ENCODE measurements around the gene SLC23A2.
A peak's percentile ranks its signal among the peaks of the same experiment; 100 is the strongest.

Gene SLC23A2

DNA sequence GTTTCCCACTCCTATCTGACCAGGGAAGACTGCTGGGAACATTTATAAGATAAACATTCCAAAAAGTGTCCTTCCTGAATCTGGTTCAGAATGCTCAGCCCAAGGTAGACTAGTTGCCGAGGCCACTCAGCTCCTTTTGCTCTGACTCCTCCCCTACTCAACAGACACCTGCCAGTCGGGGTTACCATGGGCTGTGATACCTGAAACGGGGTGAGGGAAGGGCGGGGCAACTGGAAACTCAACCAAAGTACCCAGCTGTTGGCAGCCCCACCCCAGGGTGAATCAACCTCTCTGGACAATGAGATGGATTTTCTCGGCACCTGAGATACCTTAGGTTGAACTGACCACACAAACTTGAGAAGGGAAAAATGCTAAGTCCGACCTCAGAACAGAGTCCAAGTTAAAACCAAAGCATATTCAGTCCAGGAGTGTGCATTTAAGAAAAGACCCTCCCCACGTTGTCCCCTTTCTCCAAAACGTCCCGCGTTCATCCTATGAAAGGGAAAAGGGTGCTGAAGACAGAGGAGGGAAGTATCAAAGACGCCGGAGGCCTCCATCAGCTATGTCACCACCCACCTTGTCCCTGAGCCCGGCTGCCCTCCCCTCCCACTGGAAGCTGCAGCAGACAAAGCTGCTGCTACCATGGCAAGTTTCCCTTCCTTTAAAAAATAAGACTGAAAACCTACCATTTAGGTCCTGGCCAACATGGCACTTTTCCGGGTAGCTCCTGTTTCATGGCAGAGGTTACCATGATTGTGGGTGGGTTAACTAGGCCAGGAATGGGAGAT lies 100.1 kb downstream of the SLC23A2 start:
- TF ChIP-seq, protein P1, sequence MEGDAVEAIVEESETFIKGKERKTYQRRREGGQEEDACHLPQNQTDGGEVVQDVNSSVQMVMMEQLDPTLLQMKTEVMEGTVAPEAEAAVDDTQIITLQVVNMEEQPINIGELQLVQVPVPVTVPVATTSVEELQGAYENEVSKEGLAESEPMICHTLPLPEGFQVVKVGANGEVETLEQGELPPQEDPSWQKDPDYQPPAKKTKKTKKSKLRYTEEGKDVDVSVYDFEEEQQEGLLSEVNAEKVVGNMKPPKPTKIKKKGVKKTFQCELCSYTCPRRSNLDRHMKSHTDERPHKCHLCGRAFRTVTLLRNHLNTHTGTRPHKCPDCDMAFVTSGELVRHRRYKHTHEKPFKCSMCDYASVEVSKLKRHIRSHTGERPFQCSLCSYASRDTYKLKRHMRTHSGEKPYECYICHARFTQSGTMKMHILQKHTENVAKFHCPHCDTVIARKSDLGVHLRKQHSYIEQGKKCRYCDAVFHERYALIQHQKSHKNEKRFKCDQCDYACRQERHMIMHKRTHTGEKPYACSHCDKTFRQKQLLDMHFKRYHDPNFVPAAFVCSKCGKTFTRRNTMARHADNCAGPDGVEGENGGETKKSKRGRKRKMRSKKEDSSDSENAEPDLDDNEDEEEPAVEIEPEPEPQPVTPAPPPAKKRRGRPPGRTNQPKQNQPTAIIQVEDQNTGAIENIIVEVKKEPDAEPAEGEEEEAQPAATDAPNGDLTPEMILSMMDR (IDR thresholded peaks at IDR 0.05; ENCODE audit: borderline replicate concordance, insufficient read depth, low read depth, low read length): no peak
- H3K4me3 ChIP-seq (ENCODE audit: low read depth, low read length): no peak overlapping the region

DNA sequence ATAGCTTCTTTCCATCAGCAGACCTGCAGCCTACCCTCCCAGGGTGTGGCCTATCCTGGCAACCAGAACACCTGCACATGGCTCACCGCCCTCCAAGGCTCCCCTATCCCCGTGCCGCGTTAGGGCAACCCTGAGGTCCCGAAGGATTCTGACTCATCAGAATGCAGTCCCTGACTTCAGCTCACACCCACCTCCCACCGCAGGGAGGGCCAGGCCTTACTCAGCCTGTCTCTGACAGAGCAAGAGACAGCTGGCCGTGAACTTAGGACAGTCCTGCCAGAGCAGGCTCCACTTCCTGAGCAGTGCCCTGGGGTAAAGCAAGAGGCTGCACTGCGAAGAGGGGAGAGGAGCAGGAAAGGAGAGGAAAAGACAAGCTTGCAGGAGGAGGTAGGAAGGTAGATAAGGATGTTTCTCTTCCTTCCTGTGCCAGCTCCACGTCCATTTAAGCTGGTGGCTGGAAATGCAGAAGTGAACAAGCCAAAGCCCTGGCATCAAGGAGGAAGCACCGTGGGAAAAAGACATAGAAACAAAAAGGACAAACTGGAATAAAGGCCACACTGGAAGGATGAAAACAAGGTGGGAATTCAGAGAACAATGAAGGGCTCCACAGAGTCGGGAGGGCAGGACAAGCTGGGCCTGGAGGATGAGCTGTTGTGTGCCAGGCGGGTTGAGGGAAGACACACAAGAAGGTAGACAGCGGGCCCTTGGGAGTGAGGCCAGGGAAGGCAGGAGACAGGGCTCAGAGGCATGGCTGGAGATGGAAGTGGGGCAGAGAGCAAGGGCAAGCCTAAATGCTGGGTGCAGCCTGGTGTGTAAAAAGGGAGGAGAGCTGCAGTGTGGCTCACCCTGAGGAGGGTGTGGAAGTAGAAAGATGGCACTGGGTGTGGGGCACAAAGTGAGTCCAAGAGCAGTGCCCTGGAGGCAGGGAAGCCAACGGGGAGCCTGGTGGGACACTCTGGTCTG lies 102.7 kb downstream of the SLC23A2 start:
- no peak overlapping the region for H3K4me3 ChIP-seq (ENCODE audit: low read depth, low read length)
- TF ChIP-seq, protein P1 (IDR thresholded peaks at IDR 0.05; ENCODE audit: borderline replicate concordance, insufficient read depth, low read depth, low read length): no peak

DNA sequence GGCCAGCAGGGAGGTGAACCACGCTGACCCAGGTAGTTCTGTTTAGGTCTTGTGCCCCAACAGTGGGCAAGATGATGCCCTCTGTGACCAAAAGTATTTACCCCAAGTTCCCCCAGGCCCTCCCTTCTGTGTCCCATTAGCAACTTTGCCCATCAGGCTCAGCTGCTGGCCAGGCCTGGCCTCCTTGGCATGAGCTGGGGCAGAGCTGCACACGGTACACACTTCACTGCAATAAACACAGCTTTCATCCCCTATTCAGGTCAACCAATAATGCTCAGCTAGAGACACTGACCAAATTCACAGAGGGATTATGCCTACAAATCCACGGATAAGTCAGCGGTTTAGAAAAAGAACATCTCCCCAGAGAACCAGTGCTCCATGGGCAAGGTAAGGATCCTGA lies 103.7 kb downstream of the SLC23A2 start:
- TF ChIP-seq, protein P1 (IDR thresholded peaks at IDR 0.05; ENCODE audit: borderline replicate concordance, insufficient read depth, low read depth, low read length): no peak

DNA sequence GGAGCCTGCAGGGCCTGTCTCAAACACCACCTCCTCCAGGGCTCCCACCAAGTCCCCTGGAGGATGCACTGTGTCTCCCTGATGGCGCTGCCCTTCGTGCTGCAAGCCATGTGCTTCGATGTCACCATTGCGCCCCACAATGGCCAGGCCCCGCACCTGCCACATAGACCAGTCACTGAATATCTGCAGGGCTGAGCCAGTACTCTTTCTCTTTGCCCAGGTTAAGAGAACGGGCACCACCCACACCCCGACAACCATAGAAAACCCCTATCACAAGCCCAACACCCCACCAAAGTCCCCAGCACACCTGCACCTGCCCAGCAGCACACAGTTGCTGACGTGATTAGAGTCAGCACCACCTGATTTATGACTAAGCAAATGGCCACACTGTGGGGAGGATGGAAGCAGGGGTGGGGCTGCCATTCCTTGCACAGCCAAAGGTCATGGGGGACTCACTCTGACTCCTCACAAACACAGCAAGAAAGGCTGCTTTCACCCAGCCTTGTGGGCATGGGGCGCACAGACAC lies 104.3 kb downstream of the SLC23A2 start:
- no peak overlapping the region for H3K4me3 ChIP-seq (ENCODE audit: low read depth, low read length)
- TF ChIP-seq, protein P1 (IDR thresholded peaks at IDR 0.05; ENCODE audit: borderline replicate concordance, insufficient read depth, low read depth, low read length): peak; percentile 44; the same call in 1 of the 2 replicates

More for the DNA sequence above, 103.7 kb downstream of the SLC23A2 start:
- no peak overlapping the region for H3K4me3 ChIP-seq (ENCODE audit: low read depth, low read length)

DNA sequence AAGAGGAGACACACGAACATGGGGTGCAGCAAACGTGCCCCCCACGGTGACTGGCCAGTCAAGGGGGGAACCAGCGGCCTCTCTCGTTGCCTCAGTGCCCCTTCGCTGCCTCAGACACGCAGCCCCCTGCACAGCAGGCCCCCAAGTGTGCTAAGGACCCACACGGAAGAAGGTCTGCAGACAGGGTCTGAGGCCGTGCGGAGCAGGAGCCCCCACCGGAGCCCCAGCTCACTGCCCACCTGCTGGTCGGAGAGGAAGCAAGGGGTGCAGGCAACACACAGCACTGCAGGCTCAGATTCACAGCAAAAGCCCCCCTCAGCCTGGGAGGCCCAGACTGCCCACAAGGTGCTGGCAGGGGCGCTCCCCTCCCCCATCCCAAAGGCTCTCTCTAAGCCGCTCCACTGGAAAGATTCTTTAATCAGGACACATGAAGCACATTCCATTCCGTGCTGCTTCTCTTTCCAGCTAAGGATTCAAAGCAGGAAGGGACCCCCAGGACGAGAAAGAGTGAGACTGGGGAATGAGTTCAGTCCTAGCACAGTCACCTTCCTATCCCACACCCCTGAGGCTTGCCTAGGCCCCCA lies 105.1 kb downstream of the SLC23A2 start:
- TF ChIP-seq, protein P1 (IDR thresholded peaks at IDR 0.05; ENCODE audit: borderline replicate concordance, insufficient read depth, low read depth, low read length): no peak
- no peak overlapping the region for H3K4me3 ChIP-seq (ENCODE audit: low read depth, low read length)

DNA sequence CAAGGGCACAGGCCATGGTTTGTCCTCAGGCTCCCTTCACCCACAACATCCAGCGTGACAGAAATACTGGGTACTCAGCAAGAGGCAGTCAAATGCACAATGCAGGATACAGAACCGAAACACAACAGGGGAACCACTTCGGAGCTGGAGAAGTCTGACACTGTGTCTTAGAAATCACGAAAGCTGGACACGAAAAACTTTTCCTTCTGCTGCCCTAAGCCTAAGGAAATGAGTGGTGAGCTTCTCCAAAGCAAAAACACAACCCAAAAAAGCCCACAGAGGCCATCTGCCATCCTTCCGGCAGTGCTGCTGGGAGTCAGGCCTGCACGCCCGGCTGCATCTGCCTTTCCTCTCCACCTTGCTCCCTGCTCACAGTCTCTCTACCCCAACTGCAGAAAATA lies 106.3 kb downstream of the SLC23A2 start:
- TF ChIP-seq, protein P1 (IDR thresholded peaks at IDR 0.05; ENCODE audit: borderline replicate concordance, insufficient read depth, low read depth, low read length): no peak
- no peak overlapping the region for H3K4me3 ChIP-seq (ENCODE audit: low read depth, low read length)
